HG03520 (cell line): ENCODE data around the gene ATP2B3.

Source experiments
- ATAC-seq: cut with Tn5 transposase; IDR thresholded peaks from one replicate; pipeline ENCODE4 v1.9.1; 2021; ENCODE audit warnings: mild to moderate bottlenecking, moderate library complexity; ENCODE audit not compliant: unreplicated experiment

ATP2B3 gene

GRCh38 chrX:153609917-153610835 is 92.7 kb downstream of the ATP2B3 start:
- ATAC-seq = no peak

- no peak for ATAC-seq
These were observed 93.4 kb downstream of the ATP2B3 start for GRCh38 chrX:153610836-153611213.

GRCh38 chrX:153611298-153612095 is 94.1 kb downstream of the ATP2B3 start:
- ATAC-seq = no peak

- no peak for ATAC-seq
These were observed 95.0 kb downstream of the ATP2B3 start for GRCh38 chrX:153612413-153612812.

- ATAC-seq = no peak
These were observed 97.4 kb downstream of the ATP2B3 start for GRCh38 chrX:153614818-153615217.

- ATAC-seq = no peak
These were observed 103.1 kb downstream of the ATP2B3 start for GRCh38 chrX:153620576-153620975.

GRCh38 chrX:153621949-153622598 is 104.6 kb downstream of the ATP2B3 start:
- ATAC-seq = no peak

- no peak for ATAC-seq
These were observed 105.3 kb downstream of the ATP2B3 start for GRCh38 chrX:153622661-153623309.

- ATAC-seq = no peak
These were observed 106.0 kb downstream of the ATP2B3 start for GRCh38 chrX:153623310-153624029.

- no peak for ATAC-seq
These were observed 107.0 kb downstream of the ATP2B3 start for GRCh38 chrX:153624196-153625091.

- no peak for ATAC-seq
These were observed 108.0 kb downstream of the ATP2B3 start for GRCh38 chrX:153625271-153626024.

GRCh38 chrX:153626025-153626633 is 108.7 kb downstream of the ATP2B3 start:
- ATAC-seq = no peak

GRCh38 chrX:153626863-153627674 is 109.6 kb downstream of the ATP2B3 start:
- no peak for ATAC-seq

- ATAC-seq = no peak
These were observed 110.3 kb downstream of the ATP2B3 start for GRCh38 chrX:153627675-153628111.

GRCh38 chrX:153628129-153628528 is 110.7 kb downstream of the ATP2B3 start:
- ATAC-seq = no peak

GRCh38 chrX:153628665-153629064 is 111.2 kb downstream of the ATP2B3 start:
- no peak for ATAC-seq

- no peak for ATAC-seq
These were observed 113.9 kb downstream of the ATP2B3 start for GRCh38 chrX:153631346-153631745.
